Muscle of leg (tissue), 11 donors: ENCODE data around the gene AQP1. TPM values are rescaled to one million over a fixed set of nuclear protein-coding genes. Genes with fewer than 3 reads are reported as not detected.

ENCODE experiments used
- DNase-seq: peaks from one replicate; pipeline ENCODE4 v3.0.0; 2013
- H3K27ac ChIP-seq: one replicate; pipeline ENCODE4 v1.5.1; 2013; ENCODE audit warnings: mild to moderate bottlenecking, low read length, control low read depth
- H3K27me3 ChIP-seq: one replicate; pipeline ENCODE4 v1.6.1; 2013; ENCODE audit warnings: low read length; ENCODE audit not compliant: control insufficient read depth, insufficient read depth
- H3K36me3 ChIP-seq: one replicate; pipeline ENCODE4 v1.6.1; 2013; ENCODE audit warnings: low read length; ENCODE audit not compliant: control insufficient read depth, insufficient read depth
- H3K4me1 ChIP-seq: one replicate; pipeline ENCODE4 v1.6.1; 2013; ENCODE audit warnings: low read length; ENCODE audit not compliant: control insufficient read depth, insufficient read depth
- H3K4me3 ChIP-seq: one replicate; pipeline ENCODE4 v1.5.1; 2013; ENCODE audit warnings: low read length, control low read depth
- H3K9me3 ChIP-seq: replicated peaks from 2 replicates; pipeline ENCODE4 v1.6.1; 2013; ENCODE audit warnings: low read depth, low read length; ENCODE audit not compliant: control insufficient read depth
- WGBS: methylation state at CpG from one replicate; pipeline ENCODE4 v1.1.5; 2013; ENCODE audit warnings: missing lambda C conversion rate; ENCODE audit not compliant: insufficient coverage; 5-methylcytosine and 5-hydroxymethylcytosine counted together
- polyA plus RNA-seq, 8 donors: library from polyadenylated mRNA; unstranded; fragments of 120-200 nt; gene quantifications; one replicate each; pipeline versions ENCODE4 v1.2.1 to v1.2.3, GENCODE V29; 2013; ENCODE audit warnings: inconsistent platforms in 1 of 8, low replicate concordance in 1 of 8; ENCODE audit not compliant: insufficient read length in 8 of 8, insufficient read depth in 1 of 8
- total RNA-seq: library from RNA; stranded (reverse); fragments of 120-200 nt; gene quantifications from one replicate; pipeline ENCODE4 v1.2.4, GENCODE V29; 2013

The AQP1 gene
- total and polyA plus RNA-seq, 9 donors, result 76.5 to 109 (median 87.6) TPM

- 73% methylated on average over 12 of the region's 14 CpGs for WGBS
- peaks cover 66% of the 10 kb centered on the region for H3K4me1 ChIP-seq
- DNase-seq, result no peak
- peak overlapping the region; percentile 35 for H3K27ac ChIP-seq
- no peaks in the 10 kb centered on the region for H3K9me3 ChIP-seq
- H3K27me3 ChIP-seq, result peaks cover 2% of the 10 kb centered on the region
- no peak overlapping the region for H3K4me3 ChIP-seq
- H3K36me3 ChIP-seq, result no peaks in the 10 kb centered on the region
Measured at GRCh38 chr7:30894866-30895605, 16.6 kb upstream of the AQP1 start.

- H3K36me3 ChIP-seq, result no peaks in the 10 kb centered on the region
- H3K4me3 ChIP-seq, result no peak overlapping the region
- no peaks in the 10 kb centered on the region for H3K9me3 ChIP-seq
- H3K27me3 ChIP-seq, result peaks cover 2% of the 10 kb centered on the region
- H3K4me1 ChIP-seq, result peaks cover 72% of the 10 kb centered on the region
- H3K27ac ChIP-seq, result no peak overlapping the region
- DNase-seq, result no peak
- 75% methylated on average over 8 of the region's 9 CpGs for WGBS
Measured at GRCh38 chr7:30896036-30896435, 15.6 kb upstream of the AQP1 start.

GRCh38 chr7:30896783-30897637 is 14.6 kb upstream of the AQP1 start:
- Histone ChIP-seq H3K9me3 (no peaks in the 10 kb centered on the region), H3K36me3 (no peaks in the 10 kb centered on the region), H3K4me3 (no peak overlapping the region), H3K4me1 (peaks cover 69% of the 10 kb centered on the region), H3K27ac (peak overlapping the region; percentile 20), H3K27me3 (peaks cover 2% of the 10 kb centered on the region)
- DNase-seq, result no peak
- WGBS, result 66% methylated on average over 6 of the region's 13 CpGs

GRCh38 chr7:30897770-30898169 is 13.9 kb upstream of the AQP1 start:
- no peaks in the 10 kb centered on the region for H3K36me3 ChIP-seq
- H3K27ac ChIP-seq, result no peak overlapping the region
- H3K4me1 ChIP-seq, result peaks cover 63% of the 10 kb centered on the region
- peaks cover 2% of the 10 kb centered on the region for H3K27me3 ChIP-seq
- DNase-seq, result no peak
- no CpG with 5 or more reads among the region's 2 CpGs for WGBS
- no peaks in the 10 kb centered on the region for H3K9me3 ChIP-seq
- H3K4me3 ChIP-seq, result no peak overlapping the region

- H3K4me3 ChIP-seq, result no peak overlapping the region
- 61% methylated on average over 11 of the region's 12 CpGs for WGBS
- H3K36me3 ChIP-seq, result no peaks in the 10 kb centered on the region
- peak overlapping the region; percentile 47 for H3K27ac ChIP-seq
- H3K4me1 ChIP-seq, result peaks cover 56% of the 10 kb centered on the region
- no peak for DNase-seq
- peaks cover 2% of the 10 kb centered on the region for H3K27me3 ChIP-seq
- no peaks in the 10 kb centered on the region for H3K9me3 ChIP-seq
Measured at GRCh38 chr7:30898411-30898810, 13.2 kb upstream of the AQP1 start.

- Histone ChIP-seq H3K4me1 (peaks cover 51% of the 10 kb centered on the region), H3K4me3 (no peak overlapping the region), H3K9me3 (no peaks in the 10 kb centered on the region), H3K36me3 (no peaks in the 10 kb centered on the region), H3K27ac (no peak overlapping the region), H3K27me3 (peaks cover 2% of the 10 kb centered on the region)
- 100% methylated on average over 2 of the region's 7 CpGs for WGBS
- no peak for DNase-seq
Measured at GRCh38 chr7:30899066-30899465, 12.6 kb upstream of the AQP1 start.

- H3K27ac ChIP-seq, result peak overlapping the region; percentile 1
- peaks cover 50% of the 10 kb centered on the region for H3K4me1 ChIP-seq
- WGBS, result 24% methylated on average over 3 of the region's 6 CpGs
- DNase-seq, result no peak
- H3K9me3 ChIP-seq, result no peaks in the 10 kb centered on the region
- no peaks in the 10 kb centered on the region for H3K36me3 ChIP-seq
- H3K4me3 ChIP-seq, result no peak overlapping the region
- H3K27me3 ChIP-seq, result peaks cover 2% of the 10 kb centered on the region
Measured at GRCh38 chr7:30899630-30900029, 12.0 kb upstream of the AQP1 start.

- peak overlapping the region; percentile 1 for H3K27ac ChIP-seq
- 55% methylated on average over 6 of the region's 9 CpGs for WGBS
- H3K4me1 ChIP-seq, result peaks cover 50% of the 10 kb centered on the region
- DNase-seq, result no peak
- no peak overlapping the region for H3K4me3 ChIP-seq
- H3K36me3 ChIP-seq, result no peaks in the 10 kb centered on the region
- peaks cover 2% of the 10 kb centered on the region for H3K27me3 ChIP-seq
- H3K9me3 ChIP-seq, result no peaks in the 10 kb centered on the region
Measured at GRCh38 chr7:30900053-30900452, 11.6 kb upstream of the AQP1 start.

- Histone ChIP-seq H3K27me3 (peaks cover 2% of the 10 kb centered on the region), H3K4me1 (peaks cover 50% of the 10 kb centered on the region), H3K27ac (no peak overlapping the region), H3K9me3 (no peaks in the 10 kb centered on the region), H3K36me3 (no peaks in the 10 kb centered on the region), H3K4me3 (no peak overlapping the region)
- no peak for DNase-seq
- 70% methylated on average over 7 of the region's 11 CpGs for WGBS
Measured at GRCh38 chr7:30900803-30901362, 10.8 kb upstream of the AQP1 start.

- H3K36me3 ChIP-seq, result no peaks in the 10 kb centered on the region
- peaks cover 2% of the 10 kb centered on the region for H3K27me3 ChIP-seq
- no peak overlapping the region for H3K4me3 ChIP-seq
- WGBS, result 63% methylated on average over 2 of the region's 2 CpGs
- H3K9me3 ChIP-seq, result no peaks in the 10 kb centered on the region
- H3K4me1 ChIP-seq, result peaks cover 54% of the 10 kb centered on the region
- no peak overlapping the region for H3K27ac ChIP-seq
- no peak for DNase-seq
Measured at GRCh38 chr7:30901856-30902255, 9.8 kb upstream of the AQP1 start.
